Smooth muscle cell (in vitro differentiated cells): ENCODE results near the gene HDAC4. TPM values are rescaled to one million over a fixed set of nuclear protein-coding genes. Genes with fewer than 3 reads are reported as not detected.

Experiments used
- DNase-seq: peaks from one replicate; lab custom pipeline; 2025; ENCODE audit not compliant: unreplicated experiment; lab: John Stamatoyannopoulos, UW
- H2AFZ ChIP-seq: fragments of 200-600 bp; sonication (generic); 2 replicates; pipeline ENCODE4 v1.6.0; 2016; ENCODE audit warnings: antibody characterized with exemption, low read depth, mild to moderate bottlenecking
- H3F3A ChIP-seq: fragments of 200-600 bp; sonication (generic); 2 replicates; pipeline ENCODE4 v1.6.0; 2017; ENCODE audit warnings: antibody characterized with exemption, low read depth
- H3K27ac ChIP-seq: fragments of 200-600 bp; sonication (generic); 2 replicates; pipeline ENCODE4 v1.5.1; 2016; ENCODE audit warnings: low read depth, mild to moderate bottlenecking
- H3K27me3 ChIP-seq: fragments of 200-600 bp; sonication (generic); 2 replicates; pipeline ENCODE4 v1.6.1; 2016; ENCODE audit warnings: low read depth, mild to moderate bottlenecking
- H3K36me3 ChIP-seq: fragments of 200-600 bp; sonication (generic); 2 replicates; pipeline ENCODE4 v1.5.1; 2016; ENCODE audit warnings: low read depth
- H3K4me1 ChIP-seq: fragments of 200-600 bp; sonication (generic); 2 replicates; pipeline ENCODE4 v1.5.1; 2016; ENCODE audit warnings: low read depth
- H3K4me2 ChIP-seq: fragments of 200-600 bp; sonication (generic); 2 replicates; pipeline ENCODE4 v1.6.0; 2016; ENCODE audit warnings: mild to moderate bottlenecking
- H3K4me3 ChIP-seq: fragments of 200-600 bp; sonication (generic); 2 replicates; pipeline ENCODE4 v1.5.1; 2016; ENCODE audit warnings: mild to moderate bottlenecking
- H3K79me2 ChIP-seq: fragments of 200-600 bp; sonication (generic); 2 replicates; pipeline ENCODE4 v1.6.0; 2016; ENCODE audit warnings: low read depth, mild to moderate bottlenecking
- H3K9ac ChIP-seq: fragments of 200-600 bp; sonication (generic); 2 replicates; pipeline ENCODE4 v1.6.0; 2016; ENCODE audit warnings: low read depth
- H3K9me3 ChIP-seq: fragments of 200-600 bp; sonication (generic); replicated peaks from 2 replicates; pipeline ENCODE4 v1.5.1; 2016; ENCODE audit warnings: low read depth
- H4K20me1 ChIP-seq: fragments of 200-600 bp; sonication (generic); 2 replicates; pipeline ENCODE4 v1.6.0; 2016; ENCODE audit warnings: low read depth
- CTCF ChIP-seq: fragments of 200-600 bp; sonication (generic); IDR thresholded peaks from 2 replicates; pipeline ENCODE4 v1.5.1; 2017; ENCODE audit warnings: borderline replicate concordance, mild to moderate bottlenecking, antibody characterized with exemption; ENCODE audit not compliant: insufficient read depth, poor library complexity, severe bottlenecking
- WGBS: methylation state at CpG from one replicate; pipeline ENCODE4 v1.1.7; 2016; ENCODE audit warnings: low lambda C conversion rate; 5-methylcytosine and 5-hydroxymethylcytosine counted together
- polyA plus RNA-seq: library from polyadenylated mRNA; unstranded; fragments of >200 nt; fragmentation: Nextera tagmentation; extraction: Ambion mirVana; gene quantifications from 2 replicates; pipeline ENCODE4 v1.2.1, GENCODE V29; 2016
- total RNA-seq: library from RNA; depleted of rRNA; stranded (reverse); fragments of >200 nt; gene quantifications from 2 replicates; pipeline ENCODE4 v1.2.3, GENCODE V29; 2014

Gene HDAC4
- total and polyA plus RNA-seq, 2 experiments from 2014 or later = 6.2 to 35.7 TPM

DNA sequence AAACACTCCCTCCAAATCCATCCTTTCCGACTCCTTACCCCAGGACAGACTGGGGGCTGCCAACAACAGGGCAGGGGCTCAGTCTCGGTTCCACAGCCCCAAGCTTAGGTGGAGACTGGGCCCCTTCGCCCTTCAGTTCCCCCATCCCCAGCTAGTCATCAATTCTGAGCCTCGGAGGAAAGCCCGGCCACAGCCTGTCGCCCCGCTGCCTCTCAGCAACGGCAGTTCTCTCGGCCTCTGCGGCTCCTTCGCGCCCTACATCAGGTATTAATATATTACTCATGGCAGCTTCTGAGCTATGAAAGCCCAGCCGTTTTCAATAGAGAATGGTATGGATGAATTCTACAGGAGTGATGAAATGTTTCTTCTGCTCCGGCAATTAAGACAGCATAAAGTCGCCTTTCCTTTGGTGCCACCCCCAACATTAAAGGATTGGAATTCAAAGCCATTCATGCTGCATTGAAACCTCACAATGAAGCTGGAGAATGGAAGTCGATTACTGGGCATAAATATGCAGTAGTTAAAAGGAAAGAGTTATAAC is 2.8 kb downstream of the HDAC4 start:
- Histone ChIP-seq H3K4me2 (no peak overlapping the region), H4K20me1 (peaks cover 69% of the 10 kb centered on the region), H3K36me3 (no peaks in the 10 kb centered on the region), H3K79me2 (peaks cover 66% of the 10 kb centered on the region), H3F3A (no peaks in the 10 kb centered on the region), H3K4me3 (no peak overlapping the region), H2AFZ (no peak overlapping the region), H3K27ac (no peak overlapping the region), H3K27me3 (no peaks in the 10 kb centered on the region), H3K9me3 (no peaks in the 10 kb centered on the region), H3K4me1 (peaks cover 12% of the 10 kb centered on the region), H3K9ac (no peak overlapping the region)
- no peak for TF ChIP-seq CTCF
- WGBS = 93% methylated on average over 16 of the region's 16 CpGs
- DNase-seq = no peak

GRCh38 chr2:239396881-239397681 is 3.7 kb downstream of the HDAC4 start:
- H3K4me3 ChIP-seq = no peak overlapping the region
- H3K9ac ChIP-seq = no peak overlapping the region
- DNase-seq = no peak
- no peak overlapping the region for H2AFZ ChIP-seq
- H4K20me1 ChIP-seq = peaks cover 78% of the 10 kb centered on the region
- H3F3A ChIP-seq = no peaks in the 10 kb centered on the region
- peaks cover 75% of the 10 kb centered on the region for H3K79me2 ChIP-seq
- TF ChIP-seq CTCF = no peak
- WGBS = 88% methylated on average over 19 of the region's 19 CpGs
- no peaks in the 10 kb centered on the region for H3K36me3 ChIP-seq
- no peak overlapping the region for H3K4me2 ChIP-seq
- H3K27me3 ChIP-seq = no peaks in the 10 kb centered on the region
- H3K4me1 ChIP-seq = peaks cover 12% of the 10 kb centered on the region
- no peaks in the 10 kb centered on the region for H3K9me3 ChIP-seq
- H3K27ac ChIP-seq = no peak overlapping the region

DNA sequence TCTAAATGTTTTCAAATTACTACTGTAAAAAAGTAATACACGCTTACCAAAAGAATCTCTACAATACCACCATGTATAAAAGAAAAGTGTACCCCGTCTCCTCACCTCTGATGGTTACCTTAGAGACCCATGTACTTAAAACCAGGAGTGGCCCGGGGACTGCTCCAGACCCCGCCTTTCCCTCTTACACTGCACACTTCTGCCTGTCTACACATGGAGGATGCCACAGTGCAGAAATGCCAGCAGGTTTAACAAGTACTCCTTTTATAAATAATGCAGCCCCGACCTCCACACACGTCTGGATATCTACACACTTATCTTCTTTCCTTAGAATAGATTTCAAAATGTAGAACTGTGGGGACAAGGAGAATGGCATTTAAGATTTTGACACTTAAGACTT is 5.3 kb downstream of the HDAC4 start:
- Histone ChIP-seq H3F3A (no peaks in the 10 kb centered on the region), H3K9me3 (no peaks in the 10 kb centered on the region), H4K20me1 (peaks cover 94% of the 10 kb centered on the region), H3K4me3 (no peak overlapping the region), H3K4me1 (peaks cover 12% of the 10 kb centered on the region), H3K4me2 (no peak overlapping the region), H3K27ac (no peak overlapping the region), H3K36me3 (no peaks in the 10 kb centered on the region), H3K9ac (no peak overlapping the region), H3K27me3 (no peaks in the 10 kb centered on the region), H3K79me2 (peaks cover 82% of the 10 kb centered on the region), H2AFZ (no peak overlapping the region)
- WGBS = 81% methylated on average over 6 of the region's 6 CpGs
- DNase-seq = no peak
- TF ChIP-seq CTCF = no peak

- no peak overlapping the region for H3K4me3 ChIP-seq
- H3K27me3 ChIP-seq = no peaks in the 10 kb centered on the region
- 100% methylated on average over 1 of the region's 1 CpG for WGBS
- peaks cover 12% of the 10 kb centered on the region for H3K4me1 ChIP-seq
- H3K9ac ChIP-seq = no peak overlapping the region
- no peaks in the 10 kb centered on the region for H3K36me3 ChIP-seq
- DNase-seq = no peak
- no peak overlapping the region for H3K27ac ChIP-seq
- H2AFZ ChIP-seq = no peak overlapping the region
- H3K9me3 ChIP-seq = no peaks in the 10 kb centered on the region
- peaks cover 86% of the 10 kb centered on the region for H3K79me2 ChIP-seq
- H3K4me2 ChIP-seq = no peak overlapping the region
- no peaks in the 10 kb centered on the region for H3F3A ChIP-seq
- H4K20me1 ChIP-seq = peaks cover 99% of the 10 kb centered on the region
- TF ChIP-seq CTCF = no peak
Measured at GRCh38 chr2:239394978-239395377, 5.8 kb downstream of the HDAC4 start.
